K562 (cell line): ENCODE data around the gene ZFPM1. TPM values are rescaled to one million over a fixed set of nuclear protein-coding genes. Genes with fewer than 3 reads are reported as not detected.

ENCODE experiments used
- BRCA1 ChIP-seq, 2 experiments: fragments of 450-650 bp in 1 of 2; sonication (generic) in 1 of 2; formaldehyde crosslinking in 1 of 2; IDR thresholded peaks; 2 replicates each; pipeline versions ENCODE4 v1.5.0 to v1.6.1; 2017 to 2020; ENCODE audit warnings: mild to moderate bottlenecking in 1 of 2, missing genetic modification reagents in 1 of 2
- E2F4 ChIP-seq: sonication (generic); formaldehyde crosslinking; IDR thresholded peaks from 2 replicates; pipeline ENCODE4 v1.8.0; 2022; ENCODE audit warnings: mild to moderate bottlenecking, low read depth, missing genetic modification reagents
- EP400 ChIP-seq: fragments of 450-650 bp; IDR thresholded peaks from 2 replicates; pipeline ENCODE4 v1.6.1; 2017; ENCODE audit warnings: antibody characterized with exemption, mild to moderate bottlenecking, moderate library complexity
- IRF1 ChIP-seq: sonication (generic); formaldehyde crosslinking; IDR thresholded peaks from 2 replicates; pipeline ENCODE4 v1.8.0; 2022; ENCODE audit warnings: missing genetic modification reagents, mild to moderate bottlenecking, borderline replicate concordance
- MAX ChIP-seq: sonication (generic); formaldehyde crosslinking; IDR thresholded peaks from 2 replicates; pipeline ENCODE4 v1.9.0; 2022; ENCODE audit warnings: mild to moderate bottlenecking, missing genetic modification reagents
- PCBP1 ChIP-seq: fragments of 200-400 bp; formaldehyde crosslinking; IDR thresholded peaks from 2 replicates; pipeline ENCODE4 v1.6.1; 2018; ENCODE audit warnings: mild to moderate bottlenecking, low read depth, low read length; ENCODE audit not compliant: poor library complexity, severe bottlenecking
- POLR2G ChIP-seq: fragments of 200-400 bp; formaldehyde crosslinking; IDR thresholded peaks from 2 replicates; pipeline ENCODE4 v1.6.1; 2017; ENCODE audit warnings: low read depth, mild to moderate bottlenecking, antibody characterized with exemption, low read length, moderate library complexity
- SMC3 ChIP-seq: conservative IDR thresholded peaks from 2 replicates; pipeline ENCODE4 v1.6.1; 2011; ENCODE audit warnings: low read depth, low read length, improper control_type of control experiment; ENCODE audit not compliant: insufficient read depth
- SOX6 ChIP-seq: fragments of 450-650 bp; IDR thresholded peaks from 2 replicates; pipeline ENCODE4 v1.6.1; 2014; ENCODE audit warnings: mild to moderate bottlenecking
- UBTF ChIP-seq, 2 experiments: IDR thresholded peaks; 2 replicates each; pipeline ENCODE4 v1.6.1; 2012; ENCODE audit warnings: improper control_type of control experiment in 2 of 2, low read depth in 2 of 2, low read length in 2 of 2, borderline replicate concordance in 1 of 2
- ZBTB33 ChIP-seq: sonication (generic); formaldehyde crosslinking; IDR thresholded peaks from 2 replicates; pipeline ENCODE4 v1.8.1; 2023; ENCODE audit warnings: mild to moderate bottlenecking, missing genetic modification reagents
- ZBTB7A ChIP-seq: IDR thresholded peaks from 2 replicates; pipeline ENCODE4 v1.6.1; 2011; ENCODE audit warnings: low read depth, mild to moderate bottlenecking, low read length, moderate library complexity, borderline replicate concordance; ENCODE audit not compliant: control insufficient read depth
- ZFX ChIP-seq: sonication (generic); formaldehyde crosslinking; IDR thresholded peaks from 2 replicates; pipeline ENCODE4 v1.8.0; 2022; ENCODE audit warnings: mild to moderate bottlenecking, missing genetic modification reagents, moderate library complexity
- ZNF354B ChIP-seq: fragments of 250-450 bp; sonication (Bioruptor Pico); IDR thresholded peaks from 2 replicates; pipeline ENCODE4 v1.4.0; 2020
- ZNF592 ChIP-seq: fragments of 450-650 bp; IDR thresholded peaks from 2 replicates; pipeline ENCODE4 v1.6.1; 2017; ENCODE audit warnings: antibody characterized with exemption, mild to moderate bottlenecking
- polyA plus RNA-seq, 8 experiments: library from polyadenylated mRNA; depleted of rRNA in 4 of 8; stranded (reverse) in 5 of 8; unstranded in 3 of 8; fragments of >200 nt; fragmentation: Nextera tagmentation in 2 of 8; fragmentation: Illumina TruSeq in 1 of 8; extraction: Ambion mirVana in 2 of 8; extraction: Trizol in 1 of 8; gene quantifications; 2 replicates each; pipeline versions ENCODE4 v1.2.1 to v1.2.3, GENCODE V29; 2011 to 2014; ENCODE audit warnings: inconsistent platforms in 1 of 8, missing spikeins in 1 of 8
- total RNA-seq, 7 experiments: library from RNA; depleted of rRNA in 6 of 7; stranded (reverse); fragments of >200 nt in 6 of 7; fragmentation: Illumina TruSeq in 2 of 7; extraction: Trizol in 2 of 7; gene quantifications; 2 replicates each; pipeline versions ENCODE4 v1.2.1 to v1.2.3, GENCODE V29; 2011 to 2021; ENCODE audit warnings: low replicate concordance in 1 of 7

Gene ZFPM1
- total and polyA plus RNA-seq, 9 of the 15 experiments (the other 6 are each of a cell fraction or from before 2014, with no cell fraction given): 0.03 to 35.9 (median 1.4) TPM

GRCh38 chr16:88472637-88473205 is 19.6 kb downstream of the ZFPM1 start (continued):
- TF ChIP-seq SOX6: no peak
- 0 out of 2 replicates have a peak, but pooled peaks have one; percentile 25 for TF ChIP-seq ZFX (CRISPR knock-in tag)
- TF ChIP-seq IRF1 (CRISPR knock-in tag): no peak
- TF ChIP-seq ZNF354B (CRISPR knock-in tag): no peak
- no peak for TF ChIP-seq PCBP1
- 0 out of 2 replicates have a peak, but pooled peaks have one; percentile 2 for TF ChIP-seq ZNF592
- peak; percentile 58; the same call in 1 of the 2 replicates for TF ChIP-seq ZBTB7A
- no peak for TF ChIP-seq E2F4 (CRISPR knock-in tag)
- TF ChIP-seq UBTF (IDR thresholded peaks at IDR 0.05; ENCODE audit: borderline replicate concordance in 1 of 2, low read depth in 2 of 2, low read length in 2 of 2): 0 out of 4 replicates have a peak, but pooled peaks of 1 of the 2 experiments have one; percentile 28
- peak; percentile 39 for TF ChIP-seq POLR2G
- TF ChIP-seq SMC3: no peak
- TF ChIP-seq BRCA1 (IDR thresholded peaks at IDR 0.05): no peak
- TF ChIP-seq BRCA1 (CRISPR knock-in tag; IDR thresholded peaks at IDR 0.05): no peak
- peak; percentile 54; the same call in 1 of the 2 replicates for TF ChIP-seq ZBTB33
- TF ChIP-seq MAX (CRISPR knock-in tag): 0 out of 2 replicates have a peak, but pooled peaks have one; percentile 36
- no peak for TF ChIP-seq EP400
